Activated CD4-positive, alpha-beta T cell treated with anti-CD3 and anti-CD28 coated beads, Interleukin-2, amount 10 ng/mL, durations not matched to agents 24 days and 14 days (primary cell): ENCODE data around the gene CCDC192. TPM values are rescaled to one million over a fixed set of nuclear protein-coding genes. Genes with fewer than 3 reads are reported as not detected.
A peak's percentile ranks its signal among the peaks of the same experiment; 100 is the strongest.
"Not testable (repeated sequence)": the region's sequence is repeated elsewhere in the genome, so short reads cannot be mapped to it uniquely, and the experiment has no call there.

Experiments
- DNase-seq: peaks from one replicate; pipeline ENCODE4 v3.0.0; 2022
- H3K27ac Mint-ChIP-seq: one replicate; pipeline ENCODE4 v1.8.0; 2022; ENCODE audit warnings: mild to moderate bottlenecking, mixed read lengths
- H3K27me3 Mint-ChIP-seq: one replicate; pipeline ENCODE4 v1.8.0; 2022; ENCODE audit warnings: mixed read lengths
- H3K36me3 Mint-ChIP-seq: one replicate; pipeline ENCODE4 v1.8.0; 2022; ENCODE audit warnings: low read depth, mild to moderate bottlenecking, mixed read lengths
- H3K4me1 Mint-ChIP-seq: one replicate; pipeline ENCODE4 v1.8.0; 2021; ENCODE audit warnings: mixed read lengths
- H3K4me3 Mint-ChIP-seq: one replicate; pipeline ENCODE4 v1.8.0; 2022; ENCODE audit warnings: mild to moderate bottlenecking, moderate library complexity, mixed read lengths
- H3K9me3 Mint-ChIP-seq: one replicate; pipeline ENCODE4 v1.8.0; 2021; ENCODE audit warnings: mixed read lengths
- intact Hi-C: fragments of 100-400 bp; cut with micrococcal nuclease; formaldehyde crosslinking; loops from one replicate; pipeline ENCODE4 v1.15.1; 2023
- total RNA-seq: library from RNA; stranded (reverse); gene quantifications from 2 replicates; pipeline ENCODE4 v1.2.3, GENCODE V29; 2022

Gene CCDC192
- total RNA-seq, 1 donor from 2014 or later: not detected

- Mint-ChIP-seq H3K27ac (no peak overlapping the region), H3K36me3 (no peaks in the 10 kb centered on the region), H3K27me3 (peaks cover 10% of the 10 kb centered on the region), H3K9me3 (peaks cover 3% of the 10 kb centered on the region), H3K4me1 (no peaks in the 10 kb centered on the region), H3K4me3 (no peak overlapping the region)
- no peak for DNase-seq
- intact Hi-C loops: no loop called here
Measured at GRCh38 chr5:127718181-127718580, 15.0 kb downstream of the CCDC192 start.

- Mint-ChIP-seq H3K27ac (no peak overlapping the region), H3K36me3 (no peaks in the 10 kb centered on the region), H3K27me3 (peaks cover 5% of the 10 kb centered on the region), H3K9me3 (peaks cover 7% of the 10 kb centered on the region), H3K4me3 (no peak overlapping the region), H3K4me1 (no peaks in the 10 kb centered on the region)
- intact Hi-C loops: no loop called here
- no peak for DNase-seq
Measured at GRCh38 chr5:127723571-127723970, 20.4 kb downstream of the CCDC192 start.

GRCh38 chr5:127725673-127726072, 22.5 kb downstream of the CCDC192 start:
- Mint-ChIP-seq H3K27ac (no peak overlapping the region), H3K27me3 (peaks cover 10% of the 10 kb centered on the region), H3K4me3 (no peak overlapping the region), H3K36me3 (no peaks in the 10 kb centered on the region), H3K4me1 (no peaks in the 10 kb centered on the region), H3K9me3 (peaks cover 7% of the 10 kb centered on the region)
- DNase-seq: no peak
- intact Hi-C loops: no loop called here

GRCh38 chr5:127732963-127733362, 29.8 kb downstream of the CCDC192 start:
- peaks cover 10% of the 10 kb centered on the region for H3K27me3 Mint-ChIP-seq
- no peaks in the 10 kb centered on the region for H3K4me1 Mint-ChIP-seq
- no peak overlapping the region for H3K4me3 Mint-ChIP-seq

GRCh38 chr5:127739348-127739747, 36.2 kb downstream of the CCDC192 start:
- H3K4me1 Mint-ChIP-seq, H3K9me3 Mint-ChIP-seq, DNase-seq, H3K4me3 Mint-ChIP-seq, H3K36me3 Mint-ChIP-seq, intact Hi-C loops, H3K27ac Mint-ChIP-seq, H3K27me3 Mint-ChIP-seq: not testable (repeated sequence)

More at GRCh38 chr5:127732963-127733362, 29.8 kb downstream of the CCDC192 start:
- no peaks in the 10 kb centered on the region for H3K36me3 Mint-ChIP-seq
- no peak for DNase-seq
- no peaks in the 10 kb centered on the region for H3K9me3 Mint-ChIP-seq
- H3K27ac Mint-ChIP-seq: no peak overlapping the region
- intact Hi-C loops: no loop called here

- Mint-ChIP-seq H3K4me1 (no peaks in the 10 kb centered on the region), H3K27ac (no peak overlapping the region), H3K27me3 (peaks cover 7% of the 10 kb centered on the region), H3K9me3 (no peaks in the 10 kb centered on the region), H3K36me3 (no peaks in the 10 kb centered on the region), H3K4me3 (no peak overlapping the region)
- DNase-seq: no peak
- intact Hi-C loops: no loop called here
Measured at GRCh38 chr5:127739807-127740384, 36.7 kb downstream of the CCDC192 start.

GRCh38 chr5:127741412-127741811, 38.2 kb downstream of the CCDC192 start:
- Mint-ChIP-seq H3K36me3 (no peaks in the 10 kb centered on the region), H3K27me3 (peaks cover 7% of the 10 kb centered on the region), H3K4me1 (no peaks in the 10 kb centered on the region), H3K27ac (no peak overlapping the region), H3K4me3 (no peak overlapping the region), H3K9me3 (no peaks in the 10 kb centered on the region)
- no peak for DNase-seq
- intact Hi-C loops: no loop called here

- no peak for DNase-seq
- Mint-ChIP-seq H3K4me1 (no peaks in the 10 kb centered on the region), H3K4me3 (no peak overlapping the region), H3K27me3 (peaks cover 7% of the 10 kb centered on the region), H3K36me3 (no peaks in the 10 kb centered on the region), H3K27ac (no peak overlapping the region), H3K9me3 (no peaks in the 10 kb centered on the region)
- intact Hi-C loops: no loop called here
Measured at GRCh38 chr5:127744241-127744640, 41.0 kb downstream of the CCDC192 start.

- Mint-ChIP-seq H3K4me1 (no peaks in the 10 kb centered on the region), H3K9me3 (no peaks in the 10 kb centered on the region), H3K4me3 (no peak overlapping the region), H3K36me3 (no peaks in the 10 kb centered on the region), H3K27ac (no peak overlapping the region), H3K27me3 (peaks cover 7% of the 10 kb centered on the region)
- intact Hi-C loops: loop anchor here (1.0 to 5.0 kb wide), 2 partner anchors 455 to 926 kb away; no protein-coding TSS in a partner anchor
- no peak for DNase-seq
Measured at GRCh38 chr5:127746756-127747155, 43.6 kb downstream of the CCDC192 start.

- intact Hi-C loops: loop anchor here (10.0 kb wide), 1 partner anchor 188 kb away; no protein-coding TSS in a partner anchor
- not testable (repeated sequence) for H3K4me3 Mint-ChIP-seq, H3K27ac Mint-ChIP-seq, DNase-seq, H3K27me3 Mint-ChIP-seq, H3K9me3 Mint-ChIP-seq, H3K36me3 Mint-ChIP-seq, H3K4me1 Mint-ChIP-seq
Measured at GRCh38 chr5:127752503-127753265, 49.5 kb downstream of the CCDC192 start.

GRCh38 chr5:127754259-127754658, 51.1 kb downstream of the CCDC192 start:
- DNase-seq: no peak
- Mint-ChIP-seq H3K36me3 (no peaks in the 10 kb centered on the region), H3K27me3 (peaks cover 2% of the 10 kb centered on the region), H3K4me3 (no peak overlapping the region), H3K9me3 (no peaks in the 10 kb centered on the region), H3K4me1 (no peaks in the 10 kb centered on the region), H3K27ac (no peak overlapping the region)
- intact Hi-C loops: loop anchor here (10.0 kb wide), 1 partner anchor 189 kb away; no protein-coding TSS in a partner anchor

- H3K27ac Mint-ChIP-seq: no peak overlapping the region
- no peak overlapping the region for H3K4me3 Mint-ChIP-seq
- intact Hi-C loops: loop anchor here (10.0 kb wide), 1 partner anchor 190 kb away; no protein-coding TSS in a partner anchor
- peaks cover 5% of the 10 kb centered on the region for H3K27me3 Mint-ChIP-seq
- H3K4me1 Mint-ChIP-seq: no peaks in the 10 kb centered on the region
- H3K36me3 Mint-ChIP-seq: no peaks in the 10 kb centered on the region
- H3K9me3 Mint-ChIP-seq: no peaks in the 10 kb centered on the region
- DNase-seq: no peak
Measured at GRCh38 chr5:127754706-127755105, 51.5 kb downstream of the CCDC192 start.

- H3K27ac Mint-ChIP-seq: no peak overlapping the region
- no peaks in the 10 kb centered on the region for H3K4me1 Mint-ChIP-seq
- DNase-seq: peak; percentile 79
- no peaks in the 10 kb centered on the region for H3K36me3 Mint-ChIP-seq
- H3K9me3 Mint-ChIP-seq: no peaks in the 10 kb centered on the region
- intact Hi-C loops: loop anchor here (1.0 to 10.0 kb wide), 2 partner anchors 193 to 444 kb away; no protein-coding TSS in a partner anchor
- peaks cover 11% of the 10 kb centered on the region for H3K27me3 Mint-ChIP-seq
- H3K4me3 Mint-ChIP-seq: no peak overlapping the region
Measured at GRCh38 chr5:127757576-127757975, 54.4 kb downstream of the CCDC192 start.

GRCh38 chr5:127758766-127759283, 55.6 kb downstream of the CCDC192 start:
- Mint-ChIP-seq H3K27ac (no peak overlapping the region), H3K4me3 (no peak overlapping the region), H3K27me3 (peaks cover 14% of the 10 kb centered on the region), H3K9me3 (no peaks in the 10 kb centered on the region), H3K36me3 (no peaks in the 10 kb centered on the region), H3K4me1 (no peaks in the 10 kb centered on the region)
- intact Hi-C loops: loop anchor here (2.0 to 10.0 kb wide), 2 partner anchors 194 to 326 kb away; no protein-coding TSS in a partner anchor
- DNase-seq: no peak
